WERI-Rb-1 (cell line): ENCODE data around the gene RND2.

Experiments
- DNase-seq: peaks from one replicate; pipeline ENCODE4 v3.0.0-alpha.2; 2020
- H3K27ac ChIP-seq: fragments of 250-450 bp; sonication (Bioruptor Pico); 2 replicates; pipeline ENCODE4 v1.5.1; 2020; ENCODE audit warnings: mild to moderate bottlenecking, moderate library complexity
- H3K27me3 ChIP-seq: fragments of 250-450 bp; sonication (Bioruptor Pico); 2 replicates; pipeline ENCODE4 v1.5.1; 2021; ENCODE audit warnings: mild to moderate bottlenecking, low read depth, moderate library complexity; ENCODE audit not compliant: insufficient read depth, severe bottlenecking
- H3K36me3 ChIP-seq: fragments of 250-450 bp; sonication (Bioruptor Pico); 2 replicates; pipeline ENCODE4 v1.5.1; 2020; ENCODE audit warnings: mild to moderate bottlenecking, moderate library complexity
- H3K4me3 ChIP-seq: 2 replicates; pipeline ENCODE4 v1.5.1; 2011; ENCODE audit warnings: low read depth, mild to moderate bottlenecking, control low read depth, low read length
- H3K9me3 ChIP-seq: fragments of 250-450 bp; sonication (Bioruptor Pico); 2 replicates; pipeline ENCODE4 v1.5.1; 2021; ENCODE audit warnings: mild to moderate bottlenecking, moderate library complexity; ENCODE audit not compliant: severe bottlenecking
- CTCF ChIP-seq: IDR thresholded peaks from 2 replicates; pipeline ENCODE4 v1.5.1; 2011; ENCODE audit warnings: low read depth, mild to moderate bottlenecking, control low read depth, inconsistent platforms, low read length

Gene RND2

GRCh38 chr17:43056051-43056450, 31.0 kb downstream of the RND2 start:
- Histone ChIP-seq H3K4me3 (no peak overlapping the region), H3K36me3 (peaks cover 94% of the 10 kb centered on the region), H3K27ac (no peak overlapping the region), H3K27me3 (no peaks in the 10 kb centered on the region), H3K9me3 (no peaks in the 10 kb centered on the region)
- DNase-seq = no peak
- no peak for TF ChIP-seq CTCF

GRCh38 chr17:43062984-43063638, 38.1 kb downstream of the RND2 start:
- H3K27me3 ChIP-seq = no peaks in the 10 kb centered on the region
- H3K27ac ChIP-seq = no peak overlapping the region
- no peak for DNase-seq
- TF ChIP-seq CTCF = no peak
- peaks cover 77% of the 10 kb centered on the region for H3K36me3 ChIP-seq
- H3K4me3 ChIP-seq = no peak overlapping the region
- H3K9me3 ChIP-seq = no peaks in the 10 kb centered on the region

GRCh38 chr17:43068570-43069367, 43.7 kb downstream of the RND2 start:
- Histone ChIP-seq H3K9me3 (no peaks in the 10 kb centered on the region), H3K4me3 (no peak overlapping the region), H3K27ac (no peak overlapping the region), H3K27me3 (no peaks in the 10 kb centered on the region), H3K36me3 (peaks cover 71% of the 10 kb centered on the region)
- DNase-seq = no peak
- no peak for TF ChIP-seq CTCF

GRCh38 chr17:43069368-43069898, 44.4 kb downstream of the RND2 start:
- Histone ChIP-seq H3K4me3 (no peak overlapping the region), H3K27me3 (no peaks in the 10 kb centered on the region), H3K27ac (no peak overlapping the region), H3K9me3 (no peaks in the 10 kb centered on the region), H3K36me3 (peaks cover 74% of the 10 kb centered on the region)
- no peak for TF ChIP-seq CTCF
- DNase-seq = no peak

GRCh38 chr17:43070257-43070656, 45.2 kb downstream of the RND2 start:
- no peak for TF ChIP-seq CTCF
- no peaks in the 10 kb centered on the region for H3K9me3 ChIP-seq
- no peak overlapping the region for H3K4me3 ChIP-seq
- DNase-seq = no peak
- H3K36me3 ChIP-seq = peaks cover 77% of the 10 kb centered on the region
- no peaks in the 10 kb centered on the region for H3K27me3 ChIP-seq
- no peak overlapping the region for H3K27ac ChIP-seq
